HT-29 (cell line): ENCODE data around the gene CHI3L1. TPM values are rescaled to one million over a fixed set of nuclear protein-coding genes. Genes with fewer than 3 reads are reported as not detected.

Experiments
- DNase-seq: peaks from one replicate; pipeline ENCODE4 v3.0.0-alpha.2; 2015; ENCODE audit warnings: low spot score
- total RNA-seq: library from RNA; depleted of rRNA; stranded (reverse); fragments of >200 nt; shearing (Covaris generic); gene quantifications from 2 replicates; pipeline ENCODE4 v1.2.3, GENCODE V29; 2014

Gene CHI3L1
- total RNA-seq, 1 experiment from 2014 or later = not detected

DNA sequence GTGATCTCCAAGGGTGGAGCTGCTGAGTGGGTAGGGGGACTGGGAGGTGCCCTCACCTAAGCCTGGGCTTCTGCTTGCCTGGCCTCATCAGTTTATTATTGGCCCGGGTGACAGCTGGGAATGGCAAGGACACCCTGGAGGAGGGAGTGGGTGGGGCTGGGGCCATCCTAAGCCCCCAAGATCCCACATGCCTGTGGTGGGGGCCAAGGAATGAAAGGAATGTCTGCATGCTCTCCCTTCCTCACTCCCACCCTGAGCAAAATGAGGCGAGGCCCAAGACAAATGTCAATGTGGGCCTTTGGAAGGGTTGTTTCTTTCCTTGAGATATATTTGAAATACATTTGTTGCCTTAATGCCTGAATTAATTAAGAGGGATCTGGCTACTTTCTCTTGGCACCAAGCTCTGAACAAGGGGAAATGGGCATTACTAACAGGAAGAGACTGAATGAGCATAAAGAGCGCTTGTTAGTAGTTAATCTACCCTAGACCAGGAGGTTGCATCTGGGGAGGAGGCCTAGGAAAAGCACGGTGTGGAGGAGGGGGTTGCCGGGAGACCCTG, 19.7 kb upstream of the CHI3L1 start:
- no peak for DNase-seq

- no peak for DNase-seq
Observed at GRCh38 chr1:203204756-203205155, 18.3 kb upstream of the CHI3L1 start.

GRCh38 chr1:203202431-203203245, 16.1 kb upstream of the CHI3L1 start:
- no peak for DNase-seq

GRCh38 chr1:203201516-203202205, 15.2 kb upstream of the CHI3L1 start:
- DNase-seq = no peak

GRCh38 chr1:203200916-203201315, 14.4 kb upstream of the CHI3L1 start:
- no peak for DNase-seq

GRCh38 chr1:203199816-203200571, 13.5 kb upstream of the CHI3L1 start:
- DNase-seq = no peak

DNA sequence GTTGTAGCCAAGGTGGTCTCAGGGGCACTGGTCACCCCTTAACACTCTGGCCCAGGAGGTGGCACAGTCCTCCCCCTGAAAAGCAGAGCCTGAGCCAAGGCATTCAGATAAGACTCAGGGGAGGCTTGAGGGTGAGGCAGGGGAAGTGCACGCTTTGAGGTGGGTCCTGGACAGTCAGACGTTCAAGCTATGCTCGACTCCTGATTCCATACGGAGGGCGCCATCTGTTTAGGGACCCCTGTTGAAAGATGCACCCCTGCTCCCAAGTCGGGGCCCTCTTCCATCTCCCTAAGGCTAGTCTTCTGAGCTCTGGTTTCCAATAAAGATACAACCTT, 12.9 kb upstream of the CHI3L1 start:
- DNase-seq = no peak

- DNase-seq = no peak
Observed at GRCh38 chr1:203199002-203199401, 12.5 kb upstream of the CHI3L1 start.

GRCh38 chr1:203197625-203198024, 11.1 kb upstream of the CHI3L1 start:
- DNase-seq = no peak

DNA sequence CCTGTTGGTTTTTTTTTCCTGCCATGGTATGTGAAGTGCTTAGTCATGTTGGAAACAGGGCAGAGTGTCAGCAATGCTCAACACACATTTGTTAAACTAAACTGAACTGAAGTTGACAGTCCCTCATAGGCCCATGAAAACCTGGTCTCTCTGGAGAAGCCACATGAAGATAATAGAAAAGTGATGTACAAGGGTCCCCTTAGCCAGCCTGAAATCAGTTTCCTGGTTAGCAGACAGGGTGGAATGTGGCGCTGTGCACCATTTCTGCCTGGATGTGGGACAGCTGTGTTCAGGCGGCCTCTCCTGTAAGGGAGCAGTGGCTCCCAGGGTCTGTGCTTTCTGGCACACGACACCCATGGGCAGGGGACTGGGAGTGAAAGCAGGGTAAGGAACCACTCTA, 9.9 kb upstream of the CHI3L1 start:
- no peak for DNase-seq

- no peak for DNase-seq
Observed at GRCh38 chr1:203190949-203191348, 4.4 kb upstream of the CHI3L1 start.

DNA sequence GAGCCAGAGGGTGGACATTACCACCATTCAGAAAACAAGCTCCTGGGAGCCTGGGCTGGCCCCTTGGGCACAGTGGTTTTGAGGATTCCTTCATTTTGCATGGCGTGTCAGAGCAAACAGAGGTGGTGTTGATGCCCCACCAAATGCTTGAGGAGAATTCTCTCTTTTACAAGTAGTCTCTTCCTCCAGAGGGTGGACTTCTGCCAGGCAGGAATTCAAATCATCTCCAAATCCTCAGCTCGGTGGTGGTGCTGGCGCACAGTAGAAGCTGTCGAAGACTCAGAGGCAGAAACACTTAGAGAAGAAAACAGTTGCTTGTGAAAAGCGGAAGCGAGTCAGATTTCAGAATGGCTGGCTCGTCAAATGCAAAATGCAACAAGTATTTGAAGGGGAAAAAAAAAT, 3.4 kb upstream of the CHI3L1 start:
- no peak for DNase-seq

DNA sequence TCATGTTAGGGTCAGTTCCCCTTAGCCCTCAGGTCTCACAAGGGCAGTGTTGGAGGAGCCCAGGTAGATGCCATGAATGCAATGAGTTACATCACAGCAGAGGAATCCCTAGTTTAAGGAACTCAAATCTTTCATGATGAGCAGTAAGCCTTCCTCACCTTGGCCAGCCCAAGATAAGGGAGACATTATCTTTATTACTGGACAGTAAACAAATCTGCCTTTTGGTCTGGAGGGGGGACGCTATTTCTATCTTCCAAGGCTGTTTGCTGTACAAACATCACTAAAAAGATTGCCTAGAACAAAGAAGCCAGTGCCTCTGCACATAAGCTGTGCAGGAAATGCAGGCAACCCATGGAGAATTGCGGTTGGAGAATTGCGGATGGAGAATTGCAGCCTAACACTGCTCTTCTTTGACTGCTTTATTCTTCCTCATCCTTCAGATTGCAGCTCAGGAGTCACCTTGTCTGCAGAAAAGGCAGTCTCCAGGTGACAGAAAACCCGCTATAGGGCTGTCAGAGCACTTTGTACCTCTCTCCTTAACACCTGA, 2.3 kb upstream of the CHI3L1 start:
- DNase-seq = no peak

DNA sequence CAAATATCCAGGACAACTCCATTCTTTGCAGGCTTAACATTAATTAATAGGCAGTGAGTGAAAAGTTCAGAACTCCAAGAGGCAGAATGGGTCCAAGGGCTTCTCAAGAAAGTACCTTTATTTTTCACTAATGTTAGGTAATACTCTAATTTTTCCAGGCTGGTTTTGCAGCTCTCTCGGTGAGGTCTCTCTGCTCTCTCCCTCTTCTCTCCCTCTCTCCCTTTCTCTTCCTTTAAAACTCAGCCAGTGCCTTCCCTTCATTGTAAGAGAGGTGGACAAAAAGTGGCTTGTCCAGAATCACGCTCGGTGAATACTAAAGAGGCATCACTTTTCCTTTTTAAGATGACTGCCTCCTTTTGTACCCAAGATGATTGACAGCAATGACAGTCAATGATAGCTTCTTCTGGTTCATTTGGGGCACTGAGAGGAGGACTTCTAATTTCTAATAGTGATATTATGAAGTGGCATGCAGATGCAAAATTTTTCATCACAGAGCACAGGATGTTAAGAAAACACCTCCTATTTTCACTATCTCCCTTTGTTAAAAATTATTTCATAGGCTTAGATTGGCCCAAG, 1.3 kb upstream of the CHI3L1 start:
- DNase-seq = no peak

GRCh38 chr1:203187304-203187685, 791 bp upstream of the CHI3L1 start:
- no peak for DNase-seq

DNA sequence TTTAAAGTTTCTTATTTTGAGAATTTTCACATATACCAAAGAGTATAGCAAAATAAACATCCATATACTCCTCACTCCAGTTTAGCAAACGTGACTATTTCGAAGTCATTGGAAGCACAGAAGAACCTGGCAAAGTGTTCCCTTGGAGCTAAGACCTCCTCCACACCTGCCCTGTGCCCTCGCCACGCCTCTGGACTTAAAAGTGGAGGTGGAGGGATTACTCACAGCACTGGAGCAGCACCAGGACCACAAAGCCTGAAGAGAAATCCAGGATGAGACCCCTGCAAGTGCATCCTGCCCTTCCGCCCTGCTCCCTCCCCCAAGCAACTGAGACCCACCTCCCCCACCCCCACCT, 436 bp downstream of the CHI3L1 start:
- no peak for DNase-seq

GRCh38 chr1:203185585-203185984, 919 bp downstream of the CHI3L1 start:
- DNase-seq = no peak

GRCh38 chr1:203185061-203185461, 1.4 kb downstream of the CHI3L1 start:
- no peak for DNase-seq

GRCh38 chr1:203184467-203184866, 2.0 kb downstream of the CHI3L1 start:
- no peak for DNase-seq

DNA sequence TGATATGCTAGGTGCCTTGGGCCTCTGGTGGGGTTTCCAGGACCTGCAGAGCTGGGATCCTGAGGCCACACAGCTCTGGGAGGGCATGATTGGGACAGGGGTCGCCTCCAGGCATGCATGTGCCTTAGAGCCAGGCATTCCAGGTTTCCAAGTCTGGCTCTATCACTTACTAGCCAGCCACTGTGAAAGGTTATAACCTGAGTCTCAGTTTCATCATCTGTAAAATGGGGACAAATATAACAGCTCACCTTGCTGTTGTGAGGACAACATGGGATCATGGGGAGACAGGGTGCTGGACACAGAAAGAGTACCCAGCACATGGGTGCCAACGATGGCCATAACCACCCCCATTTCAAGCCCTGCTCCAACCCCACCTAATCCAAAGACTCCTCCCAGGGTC, 2.7 kb downstream of the CHI3L1 start:
- no peak for DNase-seq

- no peak for DNase-seq
Observed at GRCh38 chr1:203182387-203182953, 4.0 kb downstream of the CHI3L1 start.
